Vagina (tissue), 2 donors: ENCODE measurements around the gene ARID1A.

Experiments used
- POLR2A ChIP-seq, 2 donors: fragments of 450-650 bp; IDR thresholded peaks; one replicate each; pipeline ENCODE4 v1.6.1; 2017; ENCODE audit warnings: antibody characterized with exemption in 2 of 2, mild to moderate bottlenecking in 2 of 2, moderate library complexity in 2 of 2
- POLR2AphosphoS5 ChIP-seq, 2 donors: sonication (generic); formaldehyde crosslinking; IDR thresholded peaks; one replicate each; pipeline ENCODE4 v1.9.0; 2017; ENCODE audit warnings: antibody characterized with exemption in 2 of 2, mild to moderate bottlenecking in 2 of 2, low read depth in 1 of 2; ENCODE audit not compliant: insufficient read depth in 1 of 2
- TF ChIP-seq, protein P1 (sequence below), 3 experiments: fragments of 450-650 bp in 2 of 3; fragments of 200-600 bp in 1 of 3; sonication (generic) in 1 of 3; IDR thresholded peaks; one replicate each; pipeline ENCODE4 v1.5.1; 2017 to 2019; ENCODE audit warnings: antibody characterized with exemption in 3 of 3, mild to moderate bottlenecking in 2 of 3, moderate library complexity in 2 of 3

DNA sequence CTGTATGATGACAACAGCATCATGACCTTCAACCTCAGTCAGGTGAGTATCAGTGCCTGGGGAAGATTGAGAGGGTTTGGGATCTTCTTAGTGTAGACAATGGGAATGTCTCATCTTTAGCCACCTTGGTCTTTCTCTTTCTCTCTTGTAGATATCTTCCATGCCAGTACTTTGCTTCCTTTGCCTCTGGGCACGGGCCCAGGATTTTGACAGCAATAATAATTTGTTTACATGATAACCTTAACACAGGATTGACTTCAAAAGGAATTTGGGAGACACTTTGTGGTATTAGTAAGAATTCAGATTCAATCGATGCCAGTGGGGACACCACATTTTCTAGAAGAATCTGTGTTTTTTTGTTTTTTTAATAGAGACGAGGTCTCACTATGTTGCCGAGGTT, 79.9 kb downstream of the ARID1A start:
- TF ChIP-seq POLR2A (IDR thresholded peaks at IDR 0.05) (no peak), POLR2AphosphoS5 (IDR thresholded peaks at IDR 0.05; ENCODE audit: insufficient read depth in 1 of 2, low read depth in 1 of 2) (no peak)
- TF ChIP-seq, protein P1, sequence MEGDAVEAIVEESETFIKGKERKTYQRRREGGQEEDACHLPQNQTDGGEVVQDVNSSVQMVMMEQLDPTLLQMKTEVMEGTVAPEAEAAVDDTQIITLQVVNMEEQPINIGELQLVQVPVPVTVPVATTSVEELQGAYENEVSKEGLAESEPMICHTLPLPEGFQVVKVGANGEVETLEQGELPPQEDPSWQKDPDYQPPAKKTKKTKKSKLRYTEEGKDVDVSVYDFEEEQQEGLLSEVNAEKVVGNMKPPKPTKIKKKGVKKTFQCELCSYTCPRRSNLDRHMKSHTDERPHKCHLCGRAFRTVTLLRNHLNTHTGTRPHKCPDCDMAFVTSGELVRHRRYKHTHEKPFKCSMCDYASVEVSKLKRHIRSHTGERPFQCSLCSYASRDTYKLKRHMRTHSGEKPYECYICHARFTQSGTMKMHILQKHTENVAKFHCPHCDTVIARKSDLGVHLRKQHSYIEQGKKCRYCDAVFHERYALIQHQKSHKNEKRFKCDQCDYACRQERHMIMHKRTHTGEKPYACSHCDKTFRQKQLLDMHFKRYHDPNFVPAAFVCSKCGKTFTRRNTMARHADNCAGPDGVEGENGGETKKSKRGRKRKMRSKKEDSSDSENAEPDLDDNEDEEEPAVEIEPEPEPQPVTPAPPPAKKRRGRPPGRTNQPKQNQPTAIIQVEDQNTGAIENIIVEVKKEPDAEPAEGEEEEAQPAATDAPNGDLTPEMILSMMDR (IDR thresholded peaks at IDR 0.05): no peak
